K562 (cell line): ENCODE data around the gene CNTN4.

ENCODE experiments used
- CBX8 ChIP-seq: fragments of 200-600 bp; sonication (generic); IDR thresholded peaks from 2 replicates; pipeline ENCODE4 v1.6.1; 2012; ENCODE audit warnings: borderline replicate concordance, mixed run types, low read depth, mild to moderate bottlenecking, moderate library complexity, mixed read lengths, low read length, control low read depth, inconsistent platforms; ENCODE audit not compliant: poor library complexity, severe bottlenecking; ENCODE audit errors: extremely low read depth
- CEBPG ChIP-seq, 3 experiments: fragments of 200-800 bp in 1 of 3; sonication (Bioruptor generic) in 1 of 3; sonication (generic) in 1 of 3; formaldehyde crosslinking in 1 of 3; IDR thresholded peaks in 2 of 3; conservative IDR thresholded peaks in 1 of 3; 2 replicates each; pipeline versions ENCODE4 v1.6.1 to v1.8.0; 2016 to 2022; ENCODE audit warnings: missing compliant biosample characterization in 2 of 3, missing genetic modification characterization in 2 of 3, mild to moderate bottlenecking in 1 of 3, missing genetic modification reagents in 1 of 3
- EWSR1 ChIP-seq: fragments of 450-650 bp; IDR thresholded peaks from 2 replicates; pipeline ENCODE4 v1.6.1; 2018; ENCODE audit warnings: borderline replicate concordance, mild to moderate bottlenecking, low read depth, moderate library complexity; ENCODE audit not compliant: partially characterized antibody
- JUND ChIP-seq, 2 experiments: IDR thresholded peaks; 2 replicates in 1 of 2; 3 replicates in 1 of 2; pipeline ENCODE4 v1.6.1; 2011; ENCODE audit warnings: borderline replicate concordance in 2 of 2, low read depth in 2 of 2, low read length in 2 of 2, improper control_type of control experiment in 1 of 2, missing biosample characterization in 1 of 2, missing genetic modification characterization in 1 of 2, missing genetic modification reagents in 1 of 2
- MGA ChIP-seq: fragments of 450-650 bp; IDR thresholded peaks from 2 replicates; pipeline ENCODE4 v1.6.1; 2016; ENCODE audit warnings: mild to moderate bottlenecking, moderate library complexity
- NR3C1 ChIP-seq: sonication (generic); formaldehyde crosslinking; IDR thresholded peaks from 2 replicates; pipeline ENCODE4 v1.8.1; 2022; ENCODE audit warnings: missing genetic modification reagents
- TAF9B ChIP-seq: fragments of 450-650 bp; IDR thresholded peaks from 2 replicates; pipeline ENCODE4 v1.6.1; 2018; ENCODE audit warnings: mild to moderate bottlenecking; ENCODE audit not compliant: partially characterized antibody
- ZFP91 ChIP-seq: sonication (generic); formaldehyde crosslinking; IDR thresholded peaks from 2 replicates; pipeline ENCODE4 v1.8.0; 2022; ENCODE audit warnings: mild to moderate bottlenecking, missing genetic modification reagents
- ZNF143 ChIP-seq: sonication (generic); formaldehyde crosslinking; IDR thresholded peaks from 2 replicates; pipeline ENCODE4 v1.9.0; 2022; ENCODE audit warnings: mild to moderate bottlenecking, missing genetic modification reagents
- ZNF274 ChIP-seq: IDR thresholded peaks from 2 replicates; pipeline ENCODE4 v1.6.1; 2011; ENCODE audit warnings: low read depth, mild to moderate bottlenecking, low read length, moderate library complexity, borderline replicate concordance
- TF ChIP-seq, protein P1 (sequence below): fragments of 250-450 bp; sonication (Bioruptor Pico); IDR thresholded peaks from 2 replicates; pipeline ENCODE4 v1.9.0; 2021; ENCODE audit warnings: mild to moderate bottlenecking

DNA sequence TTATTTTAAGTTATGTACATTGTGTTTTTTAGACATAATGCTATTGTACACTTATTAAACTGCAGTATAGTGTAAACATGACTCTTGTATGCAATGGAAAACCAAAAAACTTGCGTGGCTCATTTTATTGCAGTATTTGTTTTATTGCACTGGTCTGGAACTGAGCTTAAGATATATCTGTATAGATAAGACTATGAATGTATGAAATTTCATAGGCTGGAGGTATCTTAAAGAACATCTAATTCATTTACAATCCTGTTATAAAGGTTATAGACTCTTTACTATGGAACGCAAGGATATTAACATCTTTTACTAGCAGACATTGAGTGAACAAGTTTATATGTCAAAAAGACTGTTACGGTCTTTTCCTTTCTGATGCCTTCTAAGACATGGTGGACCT, 552.1 kb downstream of the CNTN4 start:
- TF ChIP-seq MGA, result no peak
- TF ChIP-seq ZNF143 (CRISPR knock-in tag), result no peak
- no peak for TF ChIP-seq EWSR1
- TF ChIP-seq NR3C1 (CRISPR knock-in tag), result no peak
- no peak for TF ChIP-seq JUND (IDR thresholded peaks at IDR 0.05; ENCODE audit: borderline replicate concordance, low read depth, low read length)
- no peak for TF ChIP-seq JUND (tag; IDR thresholded peaks at IDR 0.05; ENCODE audit: borderline replicate concordance, low read depth, low read length)
- no peak for TF ChIP-seq ZFP91 (CRISPR knock-in tag)
- no peak for TF ChIP-seq CEBPG (CRISPR knock-in tag; IDR thresholded peaks at IDR 0.05)
- no peak for TF ChIP-seq CEBPG (tag; conservative IDR thresholded peaks at IDR 0.05 in 1 of 2, IDR thresholded peaks at IDR 0.05 in 1 of 2)
- no peak for TF ChIP-seq CBX8
- TF ChIP-seq, protein P1, sequence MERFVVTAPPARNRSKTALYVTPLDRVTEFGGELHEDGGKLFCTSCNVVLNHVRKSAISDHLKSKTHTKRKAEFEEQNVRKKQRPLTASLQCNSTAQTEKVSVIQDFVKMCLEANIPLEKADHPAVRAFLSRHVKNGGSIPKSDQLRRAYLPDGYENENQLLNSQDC (CRISPR knock-in tag), result no peak
- no peak for TF ChIP-seq TAF9B
- no peak for TF ChIP-seq ZNF274
